Gastrocnemius medialis (tissue), 4 donors: Measurements from ENCODE around the gene ECE2.

Experiments
- CTCF ChIP-seq, 5 experiments: fragments of 450-650 bp in 3 of 5; fragments of 200-600 bp in 2 of 5; sonication (generic) in 2 of 5; IDR thresholded peaks in 4 of 5; conservative IDR thresholded peaks in 1 of 5; 1 replicate in 4 of 5; 2 replicates in 1 of 5; pipeline ENCODE4 v1.5.1; 2016 to 2019; ENCODE audit warnings: antibody characterized with exemption in 5 of 5, mild to moderate bottlenecking in 3 of 5, moderate library complexity in 3 of 5
- POLR2A ChIP-seq, 2 donors: fragments of 450-650 bp; IDR thresholded peaks; one replicate each; pipeline ENCODE4 v1.6.1; 2017; ENCODE audit warnings: antibody characterized with exemption in 2 of 2, mild to moderate bottlenecking in 2 of 2, moderate library complexity in 2 of 2

- TF ChIP-seq CTCF (IDR thresholded peaks at IDR 0.05 in 4 of 5, conservative IDR thresholded peaks at IDR 0.05 in 1 of 5) (no peak), POLR2A (IDR thresholded peaks at IDR 0.05) (no peak)
These were observed 39.2 kb upstream of the ECE2 start for GRCh38 chr3:184236636-184237035.
